Muscle of arm (tissue), 12 donors: ENCODE data around the gene LPP. TPM values are rescaled to one million over a fixed set of nuclear protein-coding genes. Genes with fewer than 3 reads are reported as not detected.

Source experiments
- DNase-seq: peaks from one replicate; pipeline ENCODE4 v3.0.0-alpha.2; 2013
- polyA plus RNA-seq, 12 donors: library from polyadenylated mRNA; unstranded; fragments of 120-200 nt; gene quantifications; one replicate each; pipeline ENCODE4 v1.2.1, GENCODE V29; 2013; ENCODE audit not compliant: insufficient read length in 12 of 12

LPP gene
- polyA plus RNA-seq, 12 donors, result 13.8 to 39.6 (median 16.4) TPM; not detected in 1

GRCh38 chr3:188271226-188271914 lies 117.4 kb downstream of the LPP start:
- no peak for DNase-seq

- no peak for DNase-seq
Measured at GRCh38 chr3:188272481-188273372, 118.8 kb downstream of the LPP start.

GRCh38 chr3:188274249-188274915 lies 120.4 kb downstream of the LPP start:
- DNase-seq, result no peak

GRCh38 chr3:188276375-188276774 lies 122.4 kb downstream of the LPP start:
- no peak for DNase-seq

- no peak for DNase-seq
Measured at GRCh38 chr3:188278717-188279324, 124.9 kb downstream of the LPP start.

- DNase-seq, result no peak
Measured at GRCh38 chr3:188279502-188280335, 125.8 kb downstream of the LPP start.

GRCh38 chr3:188280627-188281026 lies 126.7 kb downstream of the LPP start:
- no peak for DNase-seq

GRCh38 chr3:188282871-188283270 lies 128.9 kb downstream of the LPP start:
- no peak for DNase-seq

GRCh38 chr3:188283347-188283746 lies 129.4 kb downstream of the LPP start:
- no peak for DNase-seq

- no peak for DNase-seq
Measured at GRCh38 chr3:188284455-188285212, 130.7 kb downstream of the LPP start.

- DNase-seq, result no peak
Measured at GRCh38 chr3:188286087-188286513, 132.1 kb downstream of the LPP start.

- DNase-seq, result no peak
Measured at GRCh38 chr3:188287339-188287738, 133.4 kb downstream of the LPP start.

GRCh38 chr3:188287762-188288505 lies 134.0 kb downstream of the LPP start:
- DNase-seq, result no peak

- no peak for DNase-seq
Measured at GRCh38 chr3:188292251-188292650, 138.3 kb downstream of the LPP start.

GRCh38 chr3:188292827-188293226 lies 138.9 kb downstream of the LPP start:
- no peak for DNase-seq

GRCh38 chr3:188294113-188294512 lies 140.2 kb downstream of the LPP start:
- DNase-seq, result no peak

GRCh38 chr3:188294823-188295487 lies 141.0 kb downstream of the LPP start:
- DNase-seq, result peak; percentile 39

GRCh38 chr3:188295876-188296275 lies 141.9 kb downstream of the LPP start:
- DNase-seq, result no peak
